IPS DF 6.9 (cell line): ENCODE results near the gene SLC49A3.
"Not testable (repeated sequence)": the region's sequence is repeated elsewhere in the genome, so short reads cannot be mapped to it uniquely, and the experiment has no call there.

ENCODE experiments used
- DNase-seq: peaks from one replicate; pipeline ENCODE4 v3.0.0-alpha.2; 2013; ENCODE audit warnings: low read depth, low spot score
- H3K27ac ChIP-seq: one replicate; pipeline ENCODE4 v1.5.1; 2013; ENCODE audit warnings: low read length, control low read depth
- H3K27me3 ChIP-seq: 2 replicates; pipeline ENCODE4 v1.6.1; 2013; ENCODE audit warnings: mild to moderate bottlenecking, low read length; ENCODE audit not compliant: control insufficient read depth, insufficient read depth
- H3K36me3 ChIP-seq: 2 replicates; pipeline ENCODE4 v1.6.1; 2013; ENCODE audit warnings: low read length; ENCODE audit not compliant: control insufficient read depth, insufficient read depth
- H3K4me1 ChIP-seq: 2 replicates; pipeline ENCODE4 v1.6.1; 2013; ENCODE audit warnings: low read length; ENCODE audit not compliant: control insufficient read depth, insufficient read depth
- H3K4me3 ChIP-seq: 2 replicates; pipeline ENCODE4 v1.5.1; 2013; ENCODE audit warnings: mild to moderate bottlenecking, low read length
- H3K9me3 ChIP-seq: 2 replicates; pipeline ENCODE4 v1.6.1; 2013; ENCODE audit warnings: low read length, inconsistent platforms; ENCODE audit not compliant: control insufficient read depth, insufficient read depth
- WGBS: extraction: QIAGEN DNeasy Blood & Tissue Kit; methylation state at CpG from one replicate; pipeline ENCODE4 v1.1.7; 2013; ENCODE audit warnings: mixed read lengths, missing lambda C conversion rate; ENCODE audit not compliant: insufficient read length, insufficient coverage; 5-methylcytosine and 5-hydroxymethylcytosine counted together

The SLC49A3 gene

GRCh38 chr4:650461-650860 lies 38.5 kb downstream of the SLC49A3 start:
- H3K27me3 ChIP-seq = no peaks in the 10 kb centered on the region
- no CpG with 5 or more reads among the region's 18 CpGs for WGBS
- H3K4me1 ChIP-seq = peaks cover 4% of the 10 kb centered on the region; the same call in 1 of the 2 replicates

DNA sequence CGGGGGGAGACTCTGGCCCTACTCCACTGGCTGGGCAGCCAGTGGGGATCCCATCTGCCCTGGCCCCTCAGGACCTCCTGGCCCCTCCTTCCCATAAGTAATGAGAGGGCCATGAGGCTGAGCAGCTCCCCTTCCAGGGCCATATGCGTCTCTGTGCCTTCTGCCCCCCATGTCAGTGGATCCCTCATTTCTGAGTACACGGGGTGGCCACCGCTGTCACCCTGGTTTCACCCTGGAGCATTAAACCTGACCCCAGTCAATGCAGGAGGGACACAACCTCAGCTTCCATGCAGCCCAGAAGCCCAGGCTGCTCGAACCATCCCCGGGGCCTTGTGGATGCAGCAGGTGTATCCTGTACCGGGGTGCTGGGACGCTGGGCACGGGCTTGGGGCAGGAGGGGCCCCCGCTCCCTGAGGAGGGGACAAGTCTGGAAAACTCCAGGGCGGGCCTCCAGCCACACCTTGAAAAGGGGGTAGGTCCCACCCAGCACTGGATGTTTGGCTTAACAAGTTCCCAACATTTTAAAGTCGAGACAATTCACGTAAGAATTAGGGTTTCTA lies 39.1 kb downstream of the SLC49A3 start:
- Histone ChIP-seq H3K4me3 (no peak overlapping the region; the same call in 1 of the 2 replicates), H3K27ac (no peak overlapping the region), H3K27me3 (no peaks in the 10 kb centered on the region), H3K4me1 (peaks cover 4% of the 10 kb centered on the region; the same call in 1 of the 2 replicates), H3K36me3 (no peaks in the 10 kb centered on the region), H3K9me3 (no peaks in the 10 kb centered on the region)
- WGBS = no CpG with 5 or more reads among the region's 13 CpGs
- DNase-seq = no peak

More at GRCh38 chr4:650461-650860, 38.5 kb downstream of the SLC49A3 start:
- Histone ChIP-seq H3K4me3 (no peak overlapping the region; the same call in 1 of the 2 replicates), H3K27ac (no peak overlapping the region), H3K36me3 (no peaks in the 10 kb centered on the region), H3K9me3 (no peaks in the 10 kb centered on the region)
- no peak for DNase-seq

DNA sequence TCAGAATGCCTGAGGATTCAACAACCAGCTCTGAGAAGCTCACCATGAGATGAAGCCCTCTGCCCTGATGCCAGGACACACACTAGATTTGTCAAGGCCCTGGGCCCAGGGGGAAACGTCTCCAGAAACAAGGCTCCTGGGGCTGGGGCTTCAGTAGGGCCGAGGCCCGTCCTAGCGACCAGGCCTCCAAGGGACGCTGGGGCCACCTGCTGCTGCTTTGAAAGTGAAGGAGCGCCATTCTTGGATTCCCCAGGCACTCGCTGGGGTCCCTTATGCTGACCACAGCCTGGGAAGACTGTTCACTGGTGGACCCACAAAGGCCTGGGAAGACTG lies 39.7 kb downstream of the SLC49A3 start:
- no peaks in the 10 kb centered on the region for H3K27me3 ChIP-seq
- H3K36me3 ChIP-seq = no peaks in the 10 kb centered on the region
- H3K9me3 ChIP-seq = no peaks in the 10 kb centered on the region
- no CpG with 5 or more reads among the region's 7 CpGs for WGBS
- H3K4me3 ChIP-seq = no peak overlapping the region
- peaks cover 4% of the 10 kb centered on the region; the same call in 1 of the 2 replicates for H3K4me1 ChIP-seq
- no peak overlapping the region for H3K27ac ChIP-seq
- no peak for DNase-seq

- no peak overlapping the region for H3K4me3 ChIP-seq
- no peaks in the 10 kb centered on the region for H3K9me3 ChIP-seq
- peaks cover 4% of the 10 kb centered on the region; the same call in 1 of the 2 replicates for H3K4me1 ChIP-seq
- no CpG with 5 or more reads among the region's 28 CpGs for WGBS
- no peak for DNase-seq
- no peaks in the 10 kb centered on the region for H3K36me3 ChIP-seq
- no peaks in the 10 kb centered on the region for H3K27me3 ChIP-seq
- H3K27ac ChIP-seq = no peak overlapping the region
These were observed 40.2 kb downstream of the SLC49A3 start for GRCh38 chr4:648579-649292.

GRCh38 chr4:647481-647880 lies 41.5 kb downstream of the SLC49A3 start:
- Histone ChIP-seq H3K27ac (no peak overlapping the region), H3K27me3 (no peaks in the 10 kb centered on the region), H3K4me1 (peaks cover 4% of the 10 kb centered on the region; the same call in 1 of the 2 replicates), H3K4me3 (no peak overlapping the region), H3K36me3 (no peaks in the 10 kb centered on the region), H3K9me3 (no peaks in the 10 kb centered on the region)
- no peak for DNase-seq
- WGBS = no CpG with 5 or more reads among the region's 13 CpGs

DNA sequence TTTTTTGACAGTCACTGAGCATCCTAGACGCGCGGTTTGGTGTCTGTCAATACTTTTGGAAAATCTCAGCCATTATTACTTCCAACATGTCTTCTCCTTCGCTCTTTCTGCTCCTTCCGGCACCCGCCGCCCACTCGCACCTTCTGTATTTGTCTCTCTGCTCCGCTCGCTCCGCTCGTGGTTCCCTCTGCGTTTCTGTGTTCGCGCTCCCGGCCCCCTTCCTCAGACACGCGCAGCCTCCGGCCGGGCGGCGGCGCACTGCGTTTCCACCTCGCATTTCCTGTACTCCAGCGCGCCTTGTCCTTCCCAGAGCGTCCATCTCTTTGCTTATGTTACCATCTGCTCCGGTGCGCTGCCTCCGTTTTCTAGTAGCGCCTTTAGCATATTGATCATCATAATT lies 42.5 kb downstream of the SLC49A3 start:
- no peaks in the 10 kb centered on the region for H3K36me3 ChIP-seq
- no peak overlapping the region for H3K4me3 ChIP-seq
- no peak for DNase-seq
- no peak overlapping the region for H3K27ac ChIP-seq
- no CpG with 5 or more reads among the region's 32 CpGs for WGBS
- H3K9me3 ChIP-seq = no peaks in the 10 kb centered on the region
- H3K4me1 ChIP-seq = peaks cover 4% of the 10 kb centered on the region; the same call in 1 of the 2 replicates
- no peaks in the 10 kb centered on the region for H3K27me3 ChIP-seq

GRCh38 chr4:642366-642765 lies 46.6 kb downstream of the SLC49A3 start:
- WGBS = no CpG with 5 or more reads among the region's 6 CpGs
- not testable (repeated sequence) for H3K27me3 ChIP-seq, H3K27ac ChIP-seq, H3K4me1 ChIP-seq, H3K9me3 ChIP-seq, H3K4me3 ChIP-seq, H3K36me3 ChIP-seq, DNase-seq

DNA sequence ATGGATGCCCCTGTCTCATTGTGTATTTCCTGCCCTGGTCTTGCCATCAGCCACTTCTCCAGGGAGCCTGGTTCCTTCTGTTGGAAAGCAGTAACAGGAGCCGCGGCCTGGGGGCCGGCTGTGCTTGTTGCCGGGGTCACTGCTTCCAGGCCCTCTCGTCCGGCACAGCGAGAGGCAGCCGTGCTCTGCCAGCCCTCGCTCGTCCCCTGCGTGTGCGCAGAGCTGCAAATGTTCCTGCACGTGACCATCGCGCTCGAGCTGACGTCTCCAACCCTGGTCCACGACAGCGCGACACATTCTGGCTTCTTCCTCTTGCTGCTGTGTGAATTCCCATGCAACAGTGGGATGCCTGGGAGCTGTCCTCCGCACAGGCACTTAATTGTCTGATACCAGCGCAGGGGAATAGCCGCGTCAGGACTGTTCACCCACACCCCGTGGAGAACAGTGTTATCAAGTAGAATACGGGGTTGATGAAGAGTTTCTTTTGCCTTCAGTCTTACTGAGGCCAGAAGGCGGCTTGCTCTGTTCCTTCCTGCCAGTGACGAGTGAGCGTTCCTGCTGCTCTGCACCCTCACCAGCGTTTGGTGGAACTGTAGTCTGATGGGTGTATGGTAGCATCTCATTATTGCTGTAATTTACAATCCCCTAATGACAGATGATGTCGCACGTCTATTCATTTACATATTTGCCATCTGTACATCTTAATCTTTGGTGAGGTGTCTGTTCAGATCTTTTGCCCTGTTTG lies 51.2 kb downstream of the SLC49A3 start:
- WGBS = no CpG with 5 or more reads among the region's 32 CpGs
- Histone ChIP-seq H3K9me3 (no peaks in the 10 kb centered on the region), H3K4me3 (no peak overlapping the region), H3K36me3 (no peaks in the 10 kb centered on the region), H3K27me3 (no peaks in the 10 kb centered on the region), H3K4me1 (no peaks in the 10 kb centered on the region), H3K27ac (no peak overlapping the region)
- DNase-seq = no peak

DNA sequence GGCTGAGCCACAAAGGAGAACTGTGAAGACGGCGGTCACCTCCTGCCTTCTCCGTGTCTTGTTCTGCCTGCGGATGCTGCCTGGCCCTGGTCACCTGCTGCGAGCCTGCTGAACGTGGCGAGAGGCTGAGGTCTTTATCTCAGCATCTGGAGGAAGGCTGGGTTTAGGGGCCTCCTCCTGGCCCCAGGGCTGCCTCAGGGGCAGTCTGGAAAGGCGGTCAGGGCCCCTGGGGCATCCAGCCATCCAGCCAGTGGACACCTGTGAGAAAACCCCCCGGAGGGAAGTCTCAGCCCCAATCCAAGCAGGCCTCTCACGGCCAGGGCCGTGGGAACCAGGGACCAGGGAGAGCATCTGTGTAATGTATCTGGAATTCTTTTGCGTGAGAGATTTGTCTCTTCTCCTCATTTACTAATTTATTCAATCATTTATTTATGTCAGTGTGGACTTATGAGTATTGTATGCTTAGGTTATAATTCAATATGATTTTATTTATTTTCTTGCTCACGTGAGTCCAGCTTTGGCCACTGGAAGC lies 52.3 kb downstream of the SLC49A3 start:
- no peaks in the 10 kb centered on the region for H3K36me3 ChIP-seq
- H3K9me3 ChIP-seq = no peaks in the 10 kb centered on the region
- no peak for DNase-seq
- no CpG with 5 or more reads among the region's 13 CpGs for WGBS
- H3K27ac ChIP-seq = no peak overlapping the region
- H3K4me3 ChIP-seq = no peak overlapping the region
- H3K4me1 ChIP-seq = no peaks in the 10 kb centered on the region
- no peaks in the 10 kb centered on the region for H3K27me3 ChIP-seq

DNA sequence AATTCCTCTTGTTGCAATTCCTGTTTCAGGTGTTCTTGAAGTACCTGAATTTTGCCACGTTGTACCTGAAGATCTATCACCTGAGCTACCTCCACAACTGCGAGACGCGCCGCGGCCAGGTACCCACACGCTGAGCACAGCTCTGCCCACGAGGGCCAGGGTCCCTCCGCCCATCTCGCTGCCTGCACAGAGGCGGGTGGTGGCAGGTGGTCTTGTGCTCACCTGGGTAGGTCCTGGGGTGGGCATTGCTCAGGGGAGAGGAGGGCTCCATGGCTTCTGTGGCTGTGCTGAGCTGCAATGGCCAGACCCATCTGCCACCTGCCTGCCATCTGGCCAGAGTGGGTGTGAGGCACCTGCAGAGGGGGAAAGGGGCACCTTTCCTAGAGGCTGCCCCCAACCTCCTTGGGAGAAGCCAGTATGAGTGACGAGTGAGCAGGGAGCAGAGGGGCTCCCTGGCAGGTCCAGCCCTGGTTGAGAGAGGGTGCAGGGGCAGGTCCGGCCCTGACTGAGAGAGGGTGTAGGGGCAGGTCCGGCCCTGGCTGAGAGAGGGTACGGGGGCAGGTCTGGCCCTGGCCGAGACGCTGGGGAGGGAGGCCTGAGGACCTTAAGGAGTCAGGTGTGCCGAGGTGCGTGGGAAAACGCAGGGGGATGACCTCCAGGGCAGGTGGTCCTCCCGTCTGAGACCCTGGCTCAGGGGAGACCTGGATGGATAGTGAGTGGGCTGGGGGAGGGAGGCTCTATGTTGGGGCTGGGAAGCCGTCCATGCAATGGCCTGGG lies 52.9 kb downstream of the SLC49A3 start:
- Histone ChIP-seq H3K27ac (no peak overlapping the region), H3K36me3 (no peaks in the 10 kb centered on the region), H3K27me3 (no peaks in the 10 kb centered on the region), H3K9me3 (no peaks in the 10 kb centered on the region), H3K4me3 (no peak overlapping the region), H3K4me1 (no peaks in the 10 kb centered on the region)
- no peak for DNase-seq
- WGBS = no CpG with 5 or more reads among the region's 22 CpGs
